NOMO-1 treated with DMSO at 0.1 percent for 48 hours (cell line): Measurements from ENCODE around the gene OR6B2.
A peak's percentile ranks its signal among the peaks of the same experiment; 100 is the strongest.
"Not testable (repeated sequence)": the region's sequence is repeated elsewhere in the genome, so short reads cannot be mapped to it uniquely, and the experiment has no call there.

Source experiments
- DNase-seq: peaks from one replicate; lab custom pipeline; 2025; ENCODE audit not compliant: unreplicated experiment; lab: John Stamatoyannopoulos, UW

OR6B2 gene

DNA sequence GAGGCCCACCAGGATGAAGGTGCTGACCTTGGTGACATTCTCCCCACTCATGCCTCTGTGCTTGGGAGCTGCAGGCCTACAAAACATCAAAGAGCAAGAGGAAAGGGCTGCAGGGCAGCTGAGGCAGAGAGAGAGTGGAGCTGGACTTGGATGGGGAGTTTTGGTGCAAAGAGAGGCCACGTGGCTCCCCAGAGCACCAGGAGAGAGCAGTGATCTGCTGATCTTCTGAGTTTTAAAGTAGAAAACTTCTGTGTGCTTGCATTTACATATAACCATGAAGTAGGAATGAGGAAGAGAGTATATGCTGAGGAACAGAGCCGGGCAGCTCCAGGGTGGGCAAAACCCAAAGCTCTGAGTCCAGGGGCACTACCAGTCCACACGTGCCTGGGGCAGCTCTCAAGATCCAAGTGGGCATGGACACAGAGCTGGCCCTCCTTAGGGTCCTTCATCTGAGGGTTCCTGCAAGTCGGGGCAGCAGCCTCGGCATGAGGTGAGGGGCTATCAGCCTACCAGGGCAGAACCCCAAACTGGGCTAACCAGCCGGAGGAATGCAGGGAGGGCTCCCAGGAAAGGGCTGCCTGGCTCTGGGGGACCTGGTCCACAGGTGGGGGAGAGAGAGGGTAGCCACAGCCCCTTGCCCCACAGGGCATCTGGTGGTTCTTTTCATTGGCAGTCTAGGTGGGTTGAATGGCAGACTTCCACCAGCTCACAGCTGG is at the start of gene OR6B2:
Gene OR6B2 (minus strand): TSS at position 51 of the 716 bp plus-strand sequence. CDS start 0 bp downstream, at position 51.
- DNase-seq: no peak

DNA sequence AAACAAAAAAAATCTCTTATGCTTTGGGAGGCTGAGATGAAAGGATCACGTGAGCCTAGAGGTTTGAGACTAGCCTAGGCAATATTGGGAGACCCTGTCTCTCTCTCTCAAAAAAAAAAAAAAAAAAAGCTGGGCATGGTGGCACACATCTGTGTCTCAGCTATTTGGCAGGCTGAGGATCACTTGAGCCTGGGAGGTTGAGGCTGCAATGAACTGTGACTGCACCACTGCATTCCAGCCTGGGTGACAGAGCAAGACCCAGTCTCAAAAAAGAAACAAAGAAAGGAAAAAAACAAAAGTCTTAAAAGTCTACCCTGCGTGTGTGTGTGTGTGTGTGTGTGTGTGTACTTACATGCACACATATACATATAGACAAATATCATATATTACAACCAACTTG is 48.4 kb upstream of the OR6B2 start:
- DNase-seq: no peak

DNA sequence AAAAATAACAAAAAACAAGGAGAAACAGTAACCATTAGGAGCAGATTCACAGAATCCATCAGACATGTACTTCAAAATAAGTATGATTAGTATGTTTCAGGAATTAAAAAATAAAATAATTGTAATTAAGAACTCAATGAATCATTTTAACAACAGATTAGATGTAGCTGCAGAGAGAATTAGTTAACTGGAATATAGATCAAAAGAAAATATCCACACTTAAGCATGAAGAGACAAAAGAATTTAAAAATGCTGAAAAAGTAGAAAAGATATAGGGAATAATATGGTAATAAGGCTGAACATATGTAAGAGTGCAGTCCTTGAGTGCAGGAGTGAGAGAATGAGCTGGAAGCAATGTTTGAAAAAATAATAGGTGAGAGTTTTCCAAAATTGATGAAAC is 47.2 kb upstream of the OR6B2 start:
- no peak for DNase-seq

DNA sequence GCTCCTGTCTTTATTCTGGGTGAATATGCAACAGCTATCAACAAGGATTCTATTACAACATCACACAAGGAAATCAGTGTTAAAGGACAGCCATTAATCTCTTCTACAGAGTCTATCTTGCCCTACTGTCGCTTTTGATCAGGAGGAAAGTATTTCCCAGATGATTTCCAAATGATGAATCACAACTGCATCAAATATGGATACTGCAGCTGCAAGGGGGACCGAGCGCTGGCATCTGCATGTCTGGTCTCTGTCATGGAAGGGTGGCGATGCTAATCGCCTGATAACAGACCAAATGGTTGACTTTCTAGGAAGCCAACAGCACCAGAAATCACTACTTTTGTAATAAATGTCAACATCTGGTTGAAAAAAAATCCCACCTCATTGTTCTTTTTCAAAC is 44.3 kb upstream of the OR6B2 start:
- no peak for DNase-seq

DNA sequence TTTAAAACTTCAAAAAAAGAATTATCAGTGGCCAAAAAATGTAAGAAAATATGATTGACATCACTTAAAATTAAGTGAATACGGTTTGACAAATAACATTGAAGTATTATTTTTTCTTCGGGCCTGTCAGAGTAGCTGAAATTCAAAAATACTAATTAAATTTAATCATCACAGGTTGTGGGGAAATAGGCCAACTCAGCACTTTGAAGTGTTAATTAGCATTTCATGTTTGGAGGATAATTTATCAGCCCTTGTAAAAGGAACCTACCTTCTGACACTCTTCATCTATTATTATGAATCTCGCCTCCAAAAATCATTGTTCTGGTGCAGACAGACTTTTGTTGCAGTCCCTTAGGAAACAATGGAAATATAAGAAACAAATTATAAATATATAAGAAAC is 40.7 kb upstream of the OR6B2 start:
- no peak for DNase-seq

DNA sequence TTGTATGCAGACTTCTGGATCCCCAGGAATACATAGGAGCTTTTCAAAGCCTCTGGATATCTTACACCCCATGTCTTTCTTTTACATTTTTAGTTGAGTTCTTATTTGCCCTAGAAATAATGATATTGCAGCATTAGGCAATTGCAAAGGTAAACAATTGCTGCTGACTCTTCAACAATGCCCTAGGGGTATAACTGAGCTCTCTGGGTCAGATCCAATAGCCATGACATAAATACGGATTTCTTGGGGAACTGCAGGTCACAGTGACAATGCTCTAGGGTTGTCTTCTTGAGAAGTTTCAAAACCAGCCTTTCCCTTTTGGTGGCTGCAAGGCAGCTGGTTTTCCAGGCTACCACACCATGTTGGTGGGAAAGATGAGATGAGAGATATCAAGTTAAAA is 39.6 kb upstream of the OR6B2 start:
- no peak for DNase-seq

DNA sequence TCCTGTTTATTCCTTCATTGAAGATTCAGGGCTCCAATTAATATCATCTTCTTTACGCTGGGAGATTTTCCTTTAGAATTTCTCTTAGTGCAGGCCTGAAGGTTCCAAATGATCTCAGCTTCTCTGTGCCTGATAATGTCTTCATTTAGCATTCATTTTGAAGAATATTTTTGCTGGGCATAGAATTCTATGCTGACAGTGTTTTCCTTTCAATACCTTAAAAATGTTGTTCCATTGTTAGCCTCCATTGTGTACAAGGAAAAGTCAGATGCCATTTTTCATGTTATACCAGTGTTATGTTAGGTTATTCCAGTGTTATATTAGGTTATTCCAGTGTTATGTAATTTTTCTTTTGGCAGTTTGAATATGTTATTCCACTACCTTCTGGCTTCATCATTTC is 38.0 kb upstream of the OR6B2 start:
- DNase-seq: no peak

DNA sequence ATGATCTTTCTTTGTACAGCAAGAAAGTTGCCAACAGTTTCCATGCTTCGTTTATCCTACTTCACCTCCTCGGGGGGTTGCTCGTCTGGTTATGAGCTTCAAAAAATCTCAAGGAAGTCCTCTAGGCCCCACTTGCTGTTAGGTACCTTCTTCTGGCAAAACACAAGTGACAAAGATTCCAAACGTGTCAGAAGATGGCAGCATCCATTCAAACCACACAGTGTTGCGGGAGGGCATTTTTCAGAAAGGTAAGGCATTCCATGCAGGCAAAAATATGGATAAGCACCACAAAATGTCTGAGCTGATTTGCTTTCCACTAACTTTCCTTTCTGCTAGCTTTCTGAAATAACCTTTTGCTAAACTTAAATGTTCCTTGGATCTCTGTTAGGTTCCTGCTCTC is 36.3 kb upstream of the OR6B2 start:
- no peak for DNase-seq

DNA sequence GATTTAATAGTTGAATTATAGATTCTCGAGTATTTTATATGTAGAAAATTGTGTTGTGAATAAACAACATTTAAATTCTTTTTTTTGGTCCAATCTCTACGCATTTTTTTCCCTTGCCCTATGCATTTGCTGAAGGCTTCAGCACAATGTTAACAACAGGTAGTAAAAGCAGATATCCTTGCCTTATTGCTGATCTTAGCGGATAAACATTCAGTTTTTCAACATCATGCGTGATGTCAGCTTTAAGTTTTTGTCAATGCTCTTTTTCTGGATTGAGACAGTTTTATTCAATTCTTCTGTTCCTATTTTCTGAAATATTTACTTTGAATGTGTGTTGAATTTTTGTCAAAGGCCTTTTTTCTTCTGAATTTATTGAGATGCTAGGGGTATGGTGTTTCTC is 34.7 kb upstream of the OR6B2 start:
- DNase-seq: no peak

DNA sequence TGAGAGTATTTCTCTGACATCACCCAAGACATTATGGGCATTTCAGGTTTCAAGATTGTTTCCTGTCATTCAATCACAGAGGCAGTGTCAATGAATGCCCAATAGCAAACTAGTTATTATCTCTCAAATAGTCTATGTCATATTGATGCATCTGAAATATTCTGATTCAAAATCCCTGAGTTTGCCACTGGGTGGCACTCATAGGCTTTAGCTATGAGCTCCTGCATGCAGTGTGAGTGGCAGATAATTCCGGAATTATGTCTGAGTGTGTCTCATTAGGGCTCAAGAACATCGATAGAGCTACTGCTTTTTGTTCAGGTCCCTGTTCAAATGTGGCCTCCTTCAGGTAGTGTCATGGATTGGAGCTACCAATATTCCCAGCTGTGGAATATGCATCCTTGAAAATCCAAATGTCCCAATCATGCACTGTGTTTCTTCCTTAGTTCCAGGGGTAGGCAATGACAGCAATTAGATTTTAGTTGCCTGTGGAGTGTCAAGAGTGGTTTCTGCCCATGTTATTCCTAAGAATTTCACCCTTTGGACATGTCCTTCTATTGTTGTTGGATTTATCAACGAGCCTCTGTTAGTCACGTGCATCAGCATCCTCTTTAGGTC is 30.9 kb upstream of the OR6B2 start:
- DNase-seq: peak; percentile 52

DNA sequence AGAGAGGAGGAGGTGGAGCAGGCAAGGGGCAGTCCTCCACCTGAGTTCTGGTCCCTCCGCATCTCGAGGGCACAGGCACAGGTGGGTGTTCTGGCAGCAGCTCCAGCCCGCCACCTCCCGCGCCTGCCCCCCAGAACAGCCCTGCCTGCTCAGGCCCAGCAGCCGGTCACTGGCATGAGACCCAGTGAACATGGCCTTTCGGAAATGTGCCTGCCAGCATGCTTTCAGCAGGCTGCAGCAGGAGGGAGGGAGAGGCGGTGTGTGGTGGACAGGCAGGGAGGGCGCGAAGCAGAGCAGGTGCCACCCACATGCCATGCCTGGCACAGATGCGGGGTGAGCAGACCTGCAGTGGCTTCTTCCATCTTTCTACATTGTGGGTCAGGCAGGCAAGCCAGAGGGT is 26.4 kb upstream of the OR6B2 start:
- DNase-seq: no peak

DNA sequence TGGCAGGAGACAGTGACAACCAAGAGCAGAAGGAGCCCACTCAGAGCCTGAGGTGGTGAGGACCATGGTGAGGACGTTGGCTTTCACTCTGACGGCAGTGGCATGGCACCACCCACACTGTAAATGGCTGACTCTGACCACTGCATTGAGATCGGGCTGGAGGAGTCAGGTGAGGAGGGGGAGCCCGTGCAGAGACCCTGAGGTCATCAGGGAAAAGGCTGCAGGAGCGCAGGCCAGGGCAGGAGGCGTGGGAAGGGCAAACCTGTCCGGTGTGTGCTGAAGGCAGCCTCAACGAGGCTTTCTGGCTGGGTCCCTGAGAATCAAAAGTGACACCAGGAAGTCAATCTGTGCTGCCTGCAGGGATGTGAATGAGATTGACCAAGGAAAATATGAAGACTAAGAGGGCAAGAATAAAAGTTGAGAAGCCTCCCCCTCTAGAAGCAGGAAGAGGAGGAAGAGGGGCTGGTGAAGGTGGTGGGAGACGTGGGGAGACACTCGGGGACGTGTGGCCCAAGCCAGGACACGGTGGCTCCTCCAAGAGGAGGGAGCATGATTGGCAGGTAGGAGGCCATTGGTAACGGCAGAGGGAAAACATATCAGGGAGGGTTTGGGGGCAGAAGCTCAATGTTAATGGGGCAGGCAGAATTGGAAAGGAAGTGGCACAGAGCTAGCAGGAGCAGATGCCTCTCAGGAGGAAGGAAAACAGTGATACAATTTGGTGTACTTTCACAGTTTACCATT is 25.1 kb upstream of the OR6B2 start:
- no peak for DNase-seq

DNA sequence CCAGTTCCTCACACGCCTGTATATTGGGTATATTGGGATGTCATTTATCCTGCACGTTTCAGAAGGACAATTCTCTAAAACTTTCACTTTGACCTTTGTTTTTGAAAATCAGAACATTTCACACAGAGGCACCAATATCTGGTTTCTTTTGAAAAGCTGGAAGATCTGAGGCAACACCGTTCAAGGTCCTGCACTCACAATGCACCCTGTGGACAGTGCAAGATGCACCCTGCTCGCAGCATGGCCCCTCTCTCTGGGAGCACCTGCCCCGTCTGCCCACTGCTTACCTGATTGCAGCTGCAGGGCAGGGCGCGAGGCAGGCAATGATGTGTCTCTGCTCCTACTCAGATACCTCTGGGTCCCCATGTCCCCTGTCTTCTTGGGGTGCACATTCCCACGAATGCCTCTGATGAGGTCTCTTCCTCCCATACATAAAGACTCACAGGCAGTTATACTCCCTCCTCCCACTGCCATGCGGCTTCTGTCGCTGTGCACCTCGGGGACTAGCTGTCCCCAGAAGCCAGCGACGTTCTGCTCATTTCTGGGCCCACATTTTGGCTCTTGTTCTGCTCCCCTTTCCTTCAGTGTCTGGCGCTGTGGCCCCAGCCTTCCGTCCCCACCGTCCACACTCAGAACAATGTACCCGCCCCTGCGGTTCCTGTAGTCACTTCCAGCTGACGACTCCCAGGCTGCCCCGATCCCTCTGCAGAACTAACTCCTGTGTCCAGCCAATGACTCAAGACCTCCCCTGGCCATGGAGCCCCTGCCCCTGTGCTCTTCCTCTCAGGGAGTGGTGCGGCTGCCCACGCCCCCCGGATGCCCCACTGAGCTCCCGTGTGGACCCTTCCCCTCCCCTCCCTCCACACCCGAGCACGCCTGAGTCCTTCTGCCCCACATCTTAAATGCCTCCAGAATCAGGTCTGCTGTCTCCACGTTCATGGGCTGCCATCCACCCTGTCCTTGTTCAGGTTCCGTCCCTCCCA is 23.2 kb upstream of the OR6B2 start, which contains the start of gene OR6B3:
Gene OR6B3 (minus strand): TSS at position 349 of the 983 bp plus-strand sequence.
- no peak for DNase-seq

DNA sequence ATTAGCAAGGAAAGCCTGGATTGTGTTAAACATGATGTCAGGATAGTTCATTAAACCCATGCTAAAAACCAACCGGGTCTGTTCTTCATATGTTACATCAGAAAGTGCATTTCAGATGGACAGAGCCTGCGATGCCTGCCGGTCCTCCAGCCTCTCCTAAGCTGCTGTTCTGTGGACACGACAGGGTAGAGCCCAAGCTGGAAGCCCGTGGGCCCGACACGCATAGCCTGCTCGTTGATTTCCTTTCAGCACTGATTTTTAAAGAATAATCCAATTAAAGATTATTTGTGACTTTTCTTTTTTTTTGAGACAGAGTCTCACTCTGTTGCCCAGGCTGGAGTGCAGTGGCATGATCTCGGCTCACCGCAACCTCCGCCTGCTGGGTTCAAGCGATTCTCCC is 22.3 kb upstream of the OR6B2 start:
- DNase-seq: no peak

DNA sequence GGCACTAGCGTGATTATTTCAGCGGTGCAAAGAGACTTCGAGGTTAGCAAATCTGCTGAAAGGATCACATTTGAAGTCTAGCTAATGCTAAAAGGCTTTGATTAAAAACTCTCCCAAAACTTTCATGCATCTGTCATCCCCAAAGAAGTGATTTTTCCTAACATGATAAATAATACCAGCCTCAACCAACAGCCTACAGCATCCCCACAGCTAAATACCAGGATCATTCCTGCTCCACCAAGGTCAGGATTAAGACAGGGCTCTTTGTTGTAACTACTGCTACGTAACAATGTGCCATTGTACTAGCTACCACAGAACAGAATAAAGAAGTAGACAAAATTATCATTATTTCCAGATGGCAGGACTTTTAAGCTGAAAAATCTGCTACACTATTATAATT is 21.5 kb upstream of the OR6B2 start:
- no peak for DNase-seq

DNA sequence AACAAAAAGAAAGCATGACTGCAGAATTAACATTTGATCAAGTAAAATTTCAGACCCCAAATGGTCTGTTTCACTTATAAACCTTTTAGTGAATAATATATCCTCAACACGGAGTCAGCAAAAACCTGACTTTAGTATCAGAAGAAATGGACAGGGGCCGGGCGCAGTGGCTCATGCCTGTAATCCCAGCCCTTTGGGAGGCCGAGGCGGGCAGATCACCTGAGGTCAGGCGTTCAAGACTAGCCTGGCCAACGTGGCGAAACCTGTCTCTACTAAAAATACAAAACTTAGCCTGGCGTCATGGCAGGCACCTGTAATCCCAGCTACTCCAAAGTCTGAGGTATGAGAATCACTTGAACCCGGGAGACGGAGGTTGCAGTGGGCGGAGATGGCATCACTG is 20.0 kb upstream of the OR6B2 start:
- DNase-seq: no peak

DNA sequence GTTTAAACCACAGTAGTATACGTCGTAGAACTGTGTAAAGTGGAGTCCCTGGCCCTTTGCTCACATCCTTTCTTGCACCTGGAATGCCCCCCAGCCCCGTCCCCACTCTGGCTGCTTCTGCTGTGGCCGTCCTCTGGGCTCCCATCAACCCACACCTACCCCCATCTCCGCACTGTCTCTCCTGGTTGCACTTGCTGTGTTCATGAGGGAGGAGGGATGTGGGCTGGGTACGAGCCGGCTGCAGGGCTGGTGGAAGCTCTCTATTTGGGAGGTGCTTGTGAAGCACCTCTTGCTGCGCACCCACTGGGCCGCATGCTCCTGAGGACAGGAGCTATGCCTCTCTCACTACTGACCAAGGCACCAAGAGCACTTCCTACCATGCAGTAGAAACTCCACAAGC is 18.0 kb upstream of the OR6B2 start:
- no peak for DNase-seq

DNA sequence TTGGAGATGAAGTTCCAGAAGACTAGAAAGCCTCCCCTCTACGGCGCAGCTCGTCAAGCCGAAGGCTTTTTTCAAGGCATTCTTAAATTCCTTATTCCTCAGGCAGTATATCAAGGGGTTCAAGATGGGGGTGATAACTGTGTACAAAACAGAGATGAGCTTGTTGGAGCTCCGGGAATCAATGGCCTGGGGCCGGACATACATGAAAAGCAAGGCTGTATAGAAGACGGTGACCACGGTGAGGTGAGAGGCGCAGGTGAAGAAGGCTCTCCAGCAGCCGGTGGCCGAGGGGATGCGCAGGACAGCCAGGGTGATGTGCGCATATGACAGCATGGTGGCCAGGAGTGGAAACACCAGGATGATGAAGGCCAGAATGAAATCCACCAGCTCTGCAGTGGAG is 14.9 kb upstream of the OR6B2 start:
- no peak for DNase-seq

DNA sequence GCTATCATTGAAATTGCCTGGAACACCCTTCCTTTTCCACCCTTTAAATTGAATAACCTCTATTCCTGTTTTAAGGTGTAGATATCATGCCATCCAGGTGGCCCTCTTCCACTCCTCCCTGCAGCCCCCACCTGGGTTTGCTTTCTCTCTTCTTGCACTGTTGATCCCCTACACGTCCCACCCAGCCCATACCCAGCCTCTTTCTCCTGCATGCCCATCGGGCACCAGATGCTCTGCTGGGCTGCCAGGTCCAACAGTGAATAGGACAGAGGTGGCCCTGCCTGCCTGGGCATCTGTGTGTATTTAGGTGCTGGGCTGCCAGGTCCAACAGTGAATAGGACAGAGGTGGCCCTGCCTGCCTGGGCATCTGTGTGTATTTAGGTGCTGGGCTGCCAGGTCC is 13.9 kb upstream of the OR6B2 start:
- not testable (repeated sequence) for DNase-seq

DNA sequence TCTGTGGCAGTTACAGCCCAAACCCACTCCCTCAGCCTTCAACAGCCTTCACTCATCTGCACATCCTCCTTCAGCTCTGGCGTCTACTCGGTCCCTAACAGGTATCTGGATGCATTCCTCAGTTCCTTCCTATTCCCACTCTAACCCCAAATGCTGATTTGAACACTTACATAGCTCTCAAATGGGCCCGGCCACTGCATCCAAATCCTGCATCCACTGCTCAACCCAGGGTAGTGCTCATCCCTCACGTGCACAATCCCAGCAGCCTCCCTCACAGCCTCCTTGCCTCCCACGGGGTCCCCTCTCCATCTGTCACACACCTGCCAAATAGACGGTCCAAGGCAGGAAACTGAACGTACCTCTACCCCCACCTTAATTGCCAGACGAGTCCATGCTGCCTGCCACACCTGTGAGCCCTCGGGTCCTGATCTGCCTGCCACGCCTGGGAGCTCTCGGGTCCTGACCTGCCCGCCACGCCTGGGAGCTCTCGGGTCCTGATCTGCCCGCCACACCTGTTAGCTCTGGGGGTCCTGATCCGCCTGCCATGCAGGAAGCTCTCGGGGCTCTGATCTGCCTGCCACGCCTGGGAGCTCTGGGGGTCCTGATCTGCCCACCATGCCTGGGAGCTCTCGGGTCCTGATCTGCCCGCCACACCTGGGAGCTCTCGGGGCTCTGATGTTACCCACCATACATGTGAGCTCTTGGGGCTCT is 13.2 kb upstream of the OR6B2 start:
- DNase-seq: no peak
